NCI-H1694 treated with DMSO at 0.1 percent for 48 hours (cell line): ENCODE results near the gene FAH.
"Not testable (repeated sequence)": the region's sequence is repeated elsewhere in the genome, so short reads cannot be mapped to it uniquely, and the experiment has no call there.

ENCODE experiments used
- DNase-seq: peaks from one replicate; lab custom pipeline; 2025; lab: John Stamatoyannopoulos, UW

FAH gene

DNA sequence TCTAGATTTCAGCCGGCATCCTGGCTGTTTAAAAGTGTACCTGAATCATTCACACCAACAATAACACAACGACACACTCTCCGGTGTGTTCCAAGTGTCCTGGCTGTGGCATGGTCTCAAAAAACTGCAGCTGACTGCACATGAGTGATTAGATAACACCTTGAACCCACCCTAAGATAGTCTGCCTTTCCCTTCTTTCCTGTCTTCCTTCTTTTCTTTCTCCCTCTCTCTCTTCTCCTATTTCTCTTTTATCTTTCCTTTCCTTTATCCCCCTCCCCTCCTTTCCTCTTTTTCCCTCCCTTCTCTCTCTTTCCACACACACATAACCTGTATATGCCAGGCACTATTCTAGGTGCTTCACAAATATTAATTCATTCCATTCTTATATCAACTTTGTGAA, 1.2 kb upstream of the FAH start:
- DNase-seq: no peak

DNA sequence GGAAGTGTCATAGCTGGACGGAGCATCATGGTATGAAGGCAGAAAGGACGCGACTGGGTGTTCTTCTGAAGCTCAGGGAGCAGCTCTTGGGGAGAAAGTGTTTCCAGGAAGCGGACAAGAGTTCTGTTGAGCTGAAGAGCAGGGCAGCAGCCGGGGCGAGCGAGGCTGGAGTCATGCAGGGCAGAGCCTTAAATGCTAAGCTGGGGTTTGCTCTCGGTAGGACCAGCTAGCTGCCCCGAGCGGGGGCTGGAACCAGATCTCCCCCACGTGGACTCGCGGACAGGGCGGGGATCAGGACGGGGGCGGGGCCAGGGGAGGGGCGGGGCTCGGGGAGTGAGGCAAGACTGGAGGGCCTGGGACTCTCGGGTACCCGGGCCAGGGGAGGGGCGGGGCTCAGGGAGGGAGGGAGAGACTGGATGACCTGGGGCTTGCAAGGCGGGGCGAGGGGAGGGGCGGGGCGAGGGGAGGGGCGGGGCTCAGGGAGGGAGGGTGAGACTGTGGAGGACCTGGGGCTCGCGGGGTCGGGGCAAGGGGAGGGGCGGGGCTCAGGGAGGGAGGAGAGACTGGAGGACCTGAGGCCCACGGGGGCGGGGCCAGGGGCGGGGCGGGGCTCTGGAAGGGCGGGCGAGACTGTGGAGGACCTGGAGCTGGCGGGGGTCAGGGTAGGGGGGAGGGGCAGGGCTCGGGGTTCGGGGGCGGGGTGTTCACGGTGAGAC, 461 bp upstream of the FAH start:
- DNase-seq: peak; percentile 31

DNA sequence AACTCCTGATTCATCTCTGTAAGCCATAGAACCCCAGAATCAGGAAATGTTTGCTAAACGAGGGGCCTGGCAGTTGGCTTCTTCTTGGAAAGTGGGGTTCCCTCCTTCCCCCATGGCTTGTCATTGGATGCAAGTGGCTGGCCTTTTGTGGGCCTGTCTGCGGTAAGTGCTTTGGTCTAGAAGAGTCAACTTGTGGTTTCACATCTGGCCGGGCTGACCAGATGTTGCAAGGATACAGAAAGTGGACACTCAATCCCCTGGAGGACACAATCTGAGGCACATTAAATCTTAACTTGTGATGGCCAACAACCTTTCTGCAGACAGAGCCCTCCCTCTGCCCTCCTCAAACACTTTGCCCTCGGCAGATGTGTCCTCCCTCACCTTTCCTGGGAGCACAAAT, 1.1 kb downstream of the FAH start:
- no peak for DNase-seq

DNA sequence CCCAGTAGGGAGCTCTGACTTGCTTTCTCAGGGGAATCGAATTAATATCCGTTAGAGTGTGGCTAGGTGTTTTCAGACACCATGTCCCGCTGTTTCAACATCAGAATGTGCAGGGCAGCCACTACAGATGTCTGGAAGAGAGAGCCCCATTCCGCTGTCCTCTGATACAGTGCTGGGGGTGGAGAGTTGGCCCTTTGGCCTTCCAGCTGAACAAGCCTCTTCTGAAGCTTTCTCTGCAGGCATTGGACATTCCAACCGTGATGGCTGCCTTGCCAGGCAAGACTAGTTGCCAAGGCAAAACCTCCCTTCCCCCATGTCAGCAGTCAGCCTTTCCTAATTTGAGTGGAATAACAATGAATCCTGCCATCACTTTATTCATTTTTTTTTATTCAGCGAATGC, 1.5 kb downstream of the FAH start:
- DNase-seq: no peak

DNA sequence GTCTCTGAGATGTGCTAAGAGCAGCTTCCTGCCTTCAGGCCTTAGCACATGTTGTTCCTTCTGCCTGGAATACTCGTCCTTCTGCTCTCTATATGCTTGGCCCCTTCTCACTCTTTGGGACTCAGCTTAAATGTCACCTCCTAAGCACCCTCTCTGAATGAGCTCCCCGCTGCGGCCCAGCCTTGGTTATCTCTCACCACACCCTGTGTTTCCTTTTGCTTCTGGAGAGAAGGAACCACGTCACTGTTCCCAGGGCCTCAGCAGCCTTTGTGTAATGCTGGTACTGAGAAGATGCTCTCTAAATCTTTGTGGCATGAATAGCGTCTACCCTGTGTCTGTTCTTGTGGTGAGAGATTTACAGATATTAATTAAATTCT, 2.2 kb downstream of the FAH start:
- no peak for DNase-seq

DNA sequence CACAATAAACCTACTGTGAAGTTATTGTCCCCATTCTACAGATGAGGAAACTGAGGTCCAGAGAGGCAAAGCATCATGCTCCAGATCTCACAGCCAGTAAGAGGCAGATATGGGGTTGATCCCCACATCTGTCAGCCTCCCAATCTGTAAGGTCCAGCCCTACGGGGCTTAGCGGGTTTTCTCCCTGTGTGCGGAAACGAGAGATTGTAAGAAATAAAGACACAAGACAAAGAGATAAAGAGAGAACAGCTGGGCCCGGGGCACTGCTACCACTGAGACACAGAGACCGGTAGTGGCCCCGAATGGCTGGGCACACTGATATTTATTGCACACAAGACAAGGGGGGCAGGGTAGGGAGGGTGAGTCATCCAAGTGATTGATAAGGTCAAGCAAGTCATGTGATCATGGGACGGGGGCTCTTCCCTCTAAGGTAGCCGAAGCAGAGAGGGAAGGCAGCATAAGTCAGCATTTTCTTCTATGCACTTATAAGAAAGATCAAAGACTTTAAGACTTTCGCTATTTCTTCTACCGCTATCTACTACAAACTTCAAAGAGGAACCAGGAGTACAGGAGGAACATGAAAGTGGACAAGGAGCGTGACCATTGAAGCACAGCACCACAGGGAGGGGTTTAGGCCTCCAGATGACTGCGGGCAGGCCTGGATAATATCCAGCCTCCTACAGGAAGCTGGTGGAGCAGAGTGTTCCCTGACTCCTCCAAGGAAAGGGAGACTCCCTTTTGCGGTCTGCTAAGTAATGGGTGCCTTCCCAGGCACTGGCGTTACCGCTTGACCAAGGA, 2.8 kb downstream of the FAH start:
- DNase-seq: not testable (repeated sequence)

DNA sequence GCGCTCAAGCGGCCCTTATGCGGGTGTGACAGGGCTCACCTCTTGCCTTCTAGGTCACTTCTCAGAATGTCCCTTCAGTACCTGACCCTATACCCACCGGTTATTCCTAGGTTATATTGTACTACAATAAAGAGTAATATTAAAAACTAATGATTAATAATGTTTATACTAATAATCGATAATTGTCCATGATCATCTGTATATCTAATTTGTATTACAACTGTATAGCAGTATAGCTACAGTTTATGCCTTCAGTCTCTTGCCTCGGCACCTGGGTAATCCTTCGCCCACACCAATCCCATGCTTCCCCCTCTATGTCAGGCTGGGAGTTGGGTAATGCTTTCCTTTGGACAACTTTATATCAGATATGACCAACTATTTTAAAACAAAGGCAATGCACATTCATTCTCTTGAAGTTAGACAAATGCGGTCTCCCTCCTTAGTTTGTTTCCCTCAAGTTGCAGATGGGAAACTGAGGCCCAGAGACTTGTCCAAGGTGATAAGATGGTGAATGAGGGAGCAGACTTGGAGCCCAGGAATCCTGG, 3.4 kb downstream of the FAH start:
- DNase-seq: no peak

DNA sequence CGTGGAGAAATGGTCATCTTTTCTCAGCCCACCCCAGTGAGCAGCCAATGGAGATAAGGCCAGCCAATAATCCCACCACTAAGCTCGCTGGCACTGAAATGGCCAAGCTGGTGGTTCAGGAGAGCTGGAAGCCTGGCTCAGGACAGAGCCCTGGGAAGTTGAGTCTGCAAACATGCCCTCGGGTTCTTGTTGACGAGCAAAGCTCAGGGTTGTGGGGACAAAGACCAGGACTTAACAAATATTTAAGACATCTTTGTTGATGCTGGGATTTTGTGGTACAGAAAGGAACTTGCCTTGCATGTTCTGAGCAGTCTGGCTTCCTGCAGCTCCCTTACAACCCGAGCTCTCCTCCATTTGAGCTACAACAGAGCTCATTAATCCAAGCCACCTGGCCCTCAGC, 4.4 kb downstream of the FAH start:
- peak; percentile 24 for DNase-seq

DNA sequence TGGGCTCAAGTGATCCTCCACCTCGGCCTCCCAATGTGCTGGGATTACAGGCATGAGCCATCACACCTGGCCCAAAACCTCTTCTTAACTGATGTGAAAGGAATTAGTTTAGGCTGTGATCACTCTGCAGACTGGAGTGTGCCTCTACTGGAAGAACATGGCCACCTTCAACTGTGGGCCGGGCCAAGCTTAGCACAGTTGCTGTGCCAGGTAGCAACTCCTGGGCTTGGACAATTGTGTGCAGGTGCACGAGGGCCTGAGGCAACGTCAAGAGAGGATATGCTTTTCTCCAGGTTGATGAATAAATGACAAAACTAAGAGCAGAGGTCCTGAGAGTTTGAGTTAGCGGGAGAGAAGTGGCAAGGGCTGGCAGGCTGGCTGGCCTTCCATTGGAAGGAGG, 6.5 kb downstream of the FAH start:
- DNase-seq: no peak

DNA sequence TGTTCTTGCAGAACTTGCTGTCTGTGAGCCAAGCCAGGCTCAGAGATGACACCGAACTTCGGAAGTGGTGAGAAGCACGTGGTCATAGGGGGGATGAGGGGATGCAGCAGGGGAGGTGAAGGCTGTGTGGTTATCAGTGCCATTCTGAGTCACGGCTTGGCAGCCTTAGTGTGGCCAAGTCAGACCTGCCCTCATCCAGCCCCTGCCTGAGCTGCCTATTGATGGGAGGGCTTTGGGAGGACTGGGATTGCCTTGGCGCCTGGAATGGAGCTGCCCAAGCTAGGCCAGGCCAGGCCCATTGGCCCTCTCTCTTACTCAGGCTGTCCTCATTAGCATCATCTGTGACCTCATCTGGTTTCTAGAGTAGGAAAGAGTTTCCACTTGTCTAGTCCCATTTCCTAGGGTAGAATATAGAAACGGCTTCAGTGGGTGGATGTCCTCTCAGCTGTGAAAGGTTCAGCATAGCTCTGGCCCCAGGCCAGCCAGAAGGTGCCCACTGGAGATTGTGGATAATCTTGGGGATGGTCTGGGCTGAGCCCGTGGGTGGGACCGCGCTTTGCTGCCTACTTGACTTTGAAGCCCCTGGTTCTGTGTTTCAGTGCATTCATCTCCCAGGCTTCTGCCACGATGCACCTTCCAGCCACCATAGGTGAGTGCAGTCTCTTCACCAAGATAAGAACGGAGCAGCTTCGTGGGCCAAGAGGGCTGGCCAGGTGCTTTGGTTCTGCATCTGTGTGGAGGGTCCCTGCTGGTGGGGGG, 7.2 kb downstream of the FAH start:
- no peak for DNase-seq

DNA sequence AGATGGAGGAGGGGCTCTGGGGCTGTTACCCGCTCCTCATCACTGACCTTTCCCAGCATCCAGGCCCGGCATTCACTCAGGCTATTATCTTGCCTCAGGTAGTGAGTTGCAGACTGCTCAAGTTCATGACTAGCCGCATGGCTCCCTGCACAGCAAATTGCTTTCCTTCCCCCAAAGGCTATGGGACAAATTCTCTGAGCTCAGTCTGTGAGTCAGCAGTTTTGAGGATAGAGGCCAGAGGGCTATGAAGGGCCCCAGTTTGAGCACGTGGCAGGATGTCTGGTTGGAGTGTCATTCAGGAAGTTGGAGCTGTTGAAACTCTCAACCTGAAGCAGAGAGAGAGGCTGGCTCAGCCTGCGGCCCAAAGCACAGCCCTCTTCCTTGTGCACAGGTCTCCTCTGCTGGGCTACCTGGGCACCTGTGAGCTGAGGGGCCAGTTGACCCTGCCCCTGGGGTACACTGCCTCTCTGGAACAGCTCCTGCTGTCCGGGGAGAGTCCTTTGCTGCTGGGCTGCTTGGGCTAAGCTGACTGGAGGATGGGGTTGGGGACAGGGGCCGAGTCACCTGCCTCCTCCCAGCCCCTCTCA, 7.9 kb downstream of the FAH start:
- DNase-seq: no peak

DNA sequence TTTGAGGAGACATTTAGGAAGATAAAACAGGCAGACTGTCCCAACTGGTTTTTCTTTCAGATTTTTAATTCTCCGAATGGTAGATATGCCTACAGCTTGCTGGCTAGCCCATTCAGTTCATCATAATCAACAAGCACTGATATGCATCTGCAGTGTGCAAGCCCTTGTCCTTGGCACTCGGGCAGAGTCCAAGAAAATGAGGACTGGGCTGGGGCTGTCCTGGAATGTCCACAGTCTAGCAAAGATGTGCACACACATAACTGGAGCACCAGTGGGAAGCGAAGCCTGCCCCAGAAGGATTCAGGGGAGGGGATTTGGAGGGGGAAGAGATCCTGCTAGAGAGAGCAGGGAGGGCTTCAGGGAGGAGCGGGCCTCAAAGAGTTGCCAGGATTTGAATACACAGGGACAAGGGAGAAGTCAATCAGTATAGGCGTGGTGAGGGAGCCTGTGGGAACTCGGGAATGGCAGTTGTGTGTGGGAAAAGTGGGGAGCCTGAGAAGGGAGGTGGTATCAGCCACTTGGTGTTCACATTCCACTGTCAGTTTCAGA, 8.7 kb downstream of the FAH start:
- no peak for DNase-seq

DNA sequence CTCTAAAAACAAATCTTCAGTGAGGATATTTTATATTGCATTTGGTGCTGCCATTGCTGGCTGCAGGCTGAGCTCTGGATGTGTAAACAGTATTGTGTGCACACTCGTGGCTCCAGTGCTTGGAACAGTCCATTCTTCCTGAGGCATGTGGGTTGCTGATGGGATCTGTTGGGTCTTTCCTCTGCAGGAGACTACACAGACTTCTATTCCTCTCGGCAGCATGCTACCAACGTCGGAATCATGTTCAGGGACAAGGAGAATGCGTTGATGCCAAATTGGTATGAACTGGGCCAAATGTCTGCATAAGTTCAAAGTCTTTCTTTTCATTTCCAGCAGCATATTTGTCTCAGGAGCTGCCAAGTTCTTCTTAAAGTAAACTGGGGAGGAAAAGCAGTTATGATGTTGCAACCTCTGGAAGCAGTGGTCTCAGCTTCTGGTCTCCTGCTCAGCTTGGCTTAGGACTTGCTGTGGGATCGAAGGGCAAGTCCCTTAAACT, 9.3 kb downstream of the FAH start:
- DNase-seq: no peak

DNA sequence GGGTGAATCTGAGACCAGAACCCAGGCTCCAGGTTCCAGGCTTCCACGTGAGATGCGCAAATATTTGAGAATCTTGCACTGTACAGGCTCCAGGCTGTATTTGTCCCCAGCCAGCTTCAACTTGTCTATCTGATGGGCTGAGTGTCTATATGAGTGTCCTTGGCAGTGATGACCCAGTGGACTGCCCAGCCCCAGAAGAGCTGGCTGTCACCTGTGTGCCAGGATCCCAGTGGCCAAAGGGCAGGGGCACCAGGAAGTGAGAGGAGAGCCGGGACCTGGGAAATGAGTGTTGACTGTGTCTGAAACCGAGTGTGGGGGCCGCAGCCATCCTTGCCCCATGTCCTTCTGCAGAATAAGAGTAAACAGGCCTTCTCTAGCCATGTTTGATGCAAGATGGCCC, 10.4 kb downstream of the FAH start:
- DNase-seq: no peak

DNA sequence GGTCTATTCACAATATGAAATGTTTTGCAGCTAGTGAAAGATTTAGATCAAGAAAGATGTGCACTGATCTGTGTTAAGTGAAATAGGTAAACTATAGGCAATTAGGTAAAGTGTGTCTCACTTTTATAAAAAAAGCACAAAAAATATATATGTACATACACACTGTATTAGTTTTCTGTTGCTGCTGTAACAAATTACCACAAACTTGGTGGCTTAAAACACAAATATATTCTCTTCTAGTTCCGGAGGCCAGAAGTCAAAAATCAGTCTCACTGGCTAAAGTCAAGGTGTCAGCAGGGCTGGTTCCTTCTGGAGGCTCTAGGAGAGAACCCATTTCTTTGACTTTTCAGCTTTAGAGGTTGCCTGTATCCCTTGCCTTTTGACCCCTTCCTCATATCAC, 11.1 kb downstream of the FAH start:
- no peak for DNase-seq

DNA sequence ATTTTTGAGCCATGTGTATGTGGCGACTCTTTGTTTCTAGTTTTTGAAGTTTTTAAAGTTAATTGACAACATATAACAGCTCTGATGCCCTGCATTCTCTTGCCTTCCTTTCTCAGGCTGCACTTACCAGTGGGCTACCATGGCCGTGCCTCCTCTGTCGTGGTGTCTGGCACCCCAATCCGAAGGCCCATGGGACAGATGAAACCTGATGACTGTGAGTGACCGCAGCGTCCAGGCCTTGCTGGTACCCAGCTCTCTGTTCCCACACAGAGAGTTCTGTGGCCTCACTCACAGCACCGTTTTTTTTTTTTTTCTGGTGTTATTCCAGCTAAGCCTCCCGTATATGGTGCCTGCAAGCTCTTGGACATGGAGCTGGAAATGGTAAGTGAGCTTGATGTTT, 15.1 kb downstream of the FAH start:
- DNase-seq: no peak

DNA sequence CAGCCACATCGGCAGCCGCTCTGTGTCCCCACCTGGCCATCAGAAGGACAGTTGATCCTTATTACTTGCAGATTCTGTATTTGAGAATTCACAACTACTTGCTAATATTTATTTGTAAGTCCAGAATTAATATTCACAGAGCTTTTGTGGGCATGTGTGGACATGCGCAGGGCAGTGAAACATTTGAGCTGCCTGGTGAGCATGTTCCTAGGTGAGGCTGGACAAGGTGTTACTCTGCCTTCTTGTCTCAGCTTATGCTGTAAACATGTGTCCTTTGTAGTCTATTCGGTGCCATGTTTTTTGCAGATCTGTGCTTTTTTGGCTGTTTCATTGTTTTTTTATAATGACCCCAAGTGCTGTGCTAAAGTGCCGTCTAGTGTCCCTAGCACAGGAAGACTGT, 15.6 kb downstream of the FAH start:
- DNase-seq: no peak

DNA sequence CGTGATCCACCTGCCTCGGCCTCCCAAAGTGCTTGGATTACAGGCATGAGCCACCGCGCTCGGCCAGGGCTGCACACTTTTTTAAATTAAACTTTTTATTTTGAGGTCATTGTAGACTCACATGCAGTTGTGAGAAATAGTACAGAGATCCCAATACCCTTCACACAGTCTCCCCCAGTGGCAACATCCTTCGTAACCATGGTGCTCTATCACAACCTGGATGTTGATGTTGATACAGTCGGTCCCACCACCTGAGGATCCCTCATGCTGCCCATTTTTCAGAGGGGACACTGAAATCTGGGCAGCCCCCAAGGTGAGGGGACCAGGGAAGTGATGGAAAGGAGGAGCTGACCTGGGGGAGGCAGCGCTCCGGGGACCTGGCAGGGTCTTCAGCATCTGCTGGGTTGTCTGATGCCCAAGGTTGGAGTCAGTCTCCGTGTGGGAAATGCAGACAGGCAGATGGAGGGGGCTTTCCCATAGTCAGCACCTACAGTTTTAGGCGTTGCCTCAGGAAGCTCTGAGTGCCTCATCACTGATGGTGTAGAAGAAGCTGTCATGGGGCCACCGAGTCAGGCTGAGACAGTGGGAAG, 17.1 kb downstream of the FAH start:
- no peak for DNase-seq

DNA sequence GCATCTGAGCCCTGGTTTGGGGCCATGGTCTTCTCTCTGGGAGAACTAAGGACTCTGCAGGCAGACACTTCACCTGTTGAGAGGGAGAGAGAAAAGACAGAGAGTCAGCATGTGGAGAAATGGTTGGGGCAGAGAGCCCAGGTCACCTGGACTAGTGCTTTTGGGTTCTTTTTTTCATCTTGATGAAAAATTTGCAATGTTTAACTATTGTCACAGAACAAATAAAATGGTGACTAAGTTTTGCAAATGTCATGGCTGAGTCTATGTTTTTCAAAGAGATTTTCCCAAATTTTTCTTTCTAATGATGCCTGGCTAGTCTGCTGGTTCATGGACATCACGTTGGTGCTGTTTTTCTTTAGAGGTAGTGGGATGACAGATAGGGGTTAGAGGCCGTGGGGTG, 17.8 kb downstream of the FAH start:
- DNase-seq: no peak

DNA sequence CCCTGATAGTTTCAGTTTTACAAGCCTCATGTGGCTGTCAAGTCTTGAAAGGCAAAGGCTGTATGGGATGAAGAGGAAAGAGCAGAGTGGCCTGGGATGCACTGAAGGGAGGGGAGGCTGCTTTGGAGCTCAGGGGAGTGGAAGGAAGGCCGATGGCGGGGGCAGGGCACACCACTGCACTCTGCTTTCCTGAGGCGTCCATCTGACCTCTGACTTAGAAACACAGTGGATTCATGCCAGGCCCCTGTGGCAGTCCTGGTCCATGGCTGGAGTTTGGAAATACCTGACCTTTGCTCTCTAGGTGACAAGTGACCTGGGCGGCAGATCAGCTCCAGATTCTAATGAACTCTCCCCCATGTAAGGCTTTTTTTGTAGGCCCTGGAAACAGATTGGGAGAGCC, 19.0 kb downstream of the FAH start:
- no peak for DNase-seq

DNA sequence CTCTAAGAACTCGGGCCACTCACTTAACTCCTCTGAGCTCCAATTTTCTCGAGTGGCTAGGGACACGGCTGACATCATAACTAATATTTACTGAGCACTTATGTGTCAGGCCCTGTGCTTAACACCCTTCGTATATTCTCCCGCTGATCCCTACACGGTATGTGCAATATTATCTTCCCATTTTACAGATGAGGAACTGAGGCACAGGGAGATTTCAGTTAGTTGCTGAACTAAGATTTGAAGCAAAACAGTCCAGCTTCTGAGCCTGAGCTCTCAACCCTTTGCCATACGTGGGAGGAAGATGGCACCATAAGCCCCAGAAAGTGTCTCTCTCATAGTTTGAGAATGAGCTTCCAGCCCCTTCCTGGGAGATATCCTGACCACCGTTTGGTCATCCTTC, 19.6 kb downstream of the FAH start:
- DNase-seq: no peak
